WI38 (cell line): Measurements from ENCODE around the gene GRID1.

Experiments
- H3K4me3 ChIP-seq: 2 replicates; pipeline ENCODE4 v1.5.1; 2011; ENCODE audit warnings: low read depth, mild to moderate bottlenecking, control low read depth, low read length
- TF ChIP-seq, protein P1 (sequence below): IDR thresholded peaks from 2 replicates; pipeline ENCODE4 v1.5.1; 2012; ENCODE audit warnings: low read depth, mild to moderate bottlenecking, control low read depth, low read length

Gene GRID1

GRCh38 chr10:85915245-85915846 lies 451.2 kb downstream of the GRID1 start:
- TF ChIP-seq, protein P1, sequence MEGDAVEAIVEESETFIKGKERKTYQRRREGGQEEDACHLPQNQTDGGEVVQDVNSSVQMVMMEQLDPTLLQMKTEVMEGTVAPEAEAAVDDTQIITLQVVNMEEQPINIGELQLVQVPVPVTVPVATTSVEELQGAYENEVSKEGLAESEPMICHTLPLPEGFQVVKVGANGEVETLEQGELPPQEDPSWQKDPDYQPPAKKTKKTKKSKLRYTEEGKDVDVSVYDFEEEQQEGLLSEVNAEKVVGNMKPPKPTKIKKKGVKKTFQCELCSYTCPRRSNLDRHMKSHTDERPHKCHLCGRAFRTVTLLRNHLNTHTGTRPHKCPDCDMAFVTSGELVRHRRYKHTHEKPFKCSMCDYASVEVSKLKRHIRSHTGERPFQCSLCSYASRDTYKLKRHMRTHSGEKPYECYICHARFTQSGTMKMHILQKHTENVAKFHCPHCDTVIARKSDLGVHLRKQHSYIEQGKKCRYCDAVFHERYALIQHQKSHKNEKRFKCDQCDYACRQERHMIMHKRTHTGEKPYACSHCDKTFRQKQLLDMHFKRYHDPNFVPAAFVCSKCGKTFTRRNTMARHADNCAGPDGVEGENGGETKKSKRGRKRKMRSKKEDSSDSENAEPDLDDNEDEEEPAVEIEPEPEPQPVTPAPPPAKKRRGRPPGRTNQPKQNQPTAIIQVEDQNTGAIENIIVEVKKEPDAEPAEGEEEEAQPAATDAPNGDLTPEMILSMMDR: no peak
- no peak overlapping the region for H3K4me3 ChIP-seq

GRCh38 chr10:85914720-85915119 lies 451.9 kb downstream of the GRID1 start:
- H3K4me3 ChIP-seq: no peak overlapping the region
- TF ChIP-seq, protein P1: no peak

DNA sequence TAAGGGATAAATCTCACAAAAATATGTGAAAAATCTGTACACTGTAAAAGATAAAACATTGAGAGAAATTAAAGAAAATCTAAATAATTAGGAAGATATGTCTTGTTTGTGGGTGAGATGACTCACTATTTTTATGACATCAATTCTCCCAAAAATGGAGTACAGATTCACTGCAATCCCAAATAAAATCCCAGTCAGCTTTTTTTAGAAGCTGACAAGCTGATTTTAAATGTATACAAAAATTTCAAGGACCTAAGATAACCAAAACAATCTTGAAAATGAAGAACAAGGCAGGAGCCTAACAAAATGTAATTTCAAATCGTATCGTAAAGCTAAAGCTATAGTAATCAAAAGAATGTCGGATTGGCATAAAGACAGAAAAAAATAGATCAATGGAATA lies 458.1 kb downstream of the GRID1 start:
- TF ChIP-seq, protein P1: no peak
- no peak overlapping the region for H3K4me3 ChIP-seq

DNA sequence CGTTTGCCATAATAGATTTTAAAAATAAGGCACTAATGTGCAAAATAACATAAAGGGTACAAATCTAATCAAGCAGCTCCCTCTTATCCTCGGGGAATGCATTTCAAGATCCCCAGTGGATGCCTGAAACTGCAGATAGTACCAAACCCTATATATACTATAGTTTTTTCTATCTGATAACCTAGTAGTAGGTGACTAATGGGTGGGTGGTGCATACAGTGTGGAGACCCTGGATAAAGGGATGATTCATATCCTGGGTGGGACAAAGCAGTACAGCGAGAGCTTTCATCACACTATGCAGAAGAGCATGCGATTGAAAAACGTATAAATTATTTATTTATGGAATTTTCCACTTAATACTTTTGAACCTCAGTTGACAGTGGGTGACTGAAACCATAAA lies 464.5 kb downstream of the GRID1 start:
- H3K4me3 ChIP-seq: no peak overlapping the region
- TF ChIP-seq, protein P1: no peak

DNA sequence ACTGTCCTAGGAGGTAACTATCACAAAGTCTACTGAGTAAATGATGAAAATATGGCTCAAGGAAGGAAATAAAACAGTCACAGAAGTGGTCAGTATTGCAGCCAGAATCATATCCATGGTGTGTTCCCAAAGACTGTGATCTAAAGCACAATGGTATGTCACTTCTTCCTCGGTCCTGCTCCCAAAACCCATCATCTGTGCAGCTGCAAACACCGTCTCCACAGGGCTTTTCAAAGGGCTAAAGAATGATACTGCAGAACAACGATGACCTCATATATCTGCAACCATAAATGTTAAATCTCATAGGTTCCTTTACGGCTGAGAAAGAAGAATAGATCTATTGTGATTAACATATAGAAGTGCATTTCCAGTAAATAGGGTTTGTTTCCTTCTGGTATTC lies 465.0 kb downstream of the GRID1 start:
- TF ChIP-seq, protein P1: no peak
- no peak overlapping the region for H3K4me3 ChIP-seq

GRCh38 chr10:85900487-85900886 lies 466.1 kb downstream of the GRID1 start:
- no peak overlapping the region for H3K4me3 ChIP-seq
- TF ChIP-seq, protein P1: no peak

- TF ChIP-seq, protein P1: no peak
- no peak overlapping the region for H3K4me3 ChIP-seq
Observed at GRCh38 chr10:85900061-85900460, 466.5 kb downstream of the GRID1 start.
